HL-60 (cell line): ENCODE data around the gene MAPK12.

Experiments
- POLR2AphosphoS5 ChIP-seq: IDR thresholded peaks from 2 replicates; pipeline ENCODE4 v1.6.1; 2012; ENCODE audit warnings: low read depth
- SPI1 ChIP-seq: IDR thresholded peaks from 2 replicates; pipeline ENCODE4 v1.6.1; 2012; ENCODE audit warnings: low read depth, mild to moderate bottlenecking, borderline replicate concordance
- TF ChIP-seq, protein P1 (sequence below): IDR thresholded peaks from one replicate; pipeline ENCODE4 v1.5.1; 2011; ENCODE audit warnings: low read length, control low read depth, inconsistent platforms; ENCODE audit not compliant: insufficient read depth

DNA sequence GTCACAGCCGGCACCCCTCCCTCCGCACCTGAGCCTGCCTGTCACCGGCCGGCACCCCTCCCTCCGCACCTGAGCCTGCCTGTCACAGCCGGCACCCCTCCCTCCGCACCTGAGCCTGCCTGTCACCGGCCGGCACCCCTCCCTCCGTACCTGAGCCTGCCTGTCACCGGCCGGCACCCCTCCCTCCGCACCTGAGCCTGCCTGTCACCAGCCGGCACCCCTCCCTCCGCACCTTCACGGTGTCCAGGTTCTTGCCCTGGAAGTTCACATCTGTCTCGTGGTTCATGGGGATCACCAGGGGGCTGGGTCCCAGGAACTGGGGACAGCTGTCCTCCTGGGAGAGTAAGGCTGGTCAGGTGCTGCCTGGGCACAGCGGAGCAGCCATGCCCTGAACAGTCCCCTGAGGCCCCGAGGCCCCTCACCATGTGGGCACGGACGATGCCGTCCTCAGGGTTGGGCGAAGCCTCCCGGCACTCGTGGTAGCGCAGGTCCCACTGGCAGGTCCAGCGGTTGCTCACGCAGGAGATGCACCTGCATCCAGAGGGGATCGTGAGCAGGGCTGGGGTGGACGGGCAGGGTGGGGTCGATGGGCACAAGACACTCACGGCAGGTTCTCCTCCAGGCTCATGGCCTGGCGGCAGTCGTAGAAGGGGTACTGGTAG, 24.2 kb upstream of the MAPK12 start:
- TF ChIP-seq, protein P1, sequence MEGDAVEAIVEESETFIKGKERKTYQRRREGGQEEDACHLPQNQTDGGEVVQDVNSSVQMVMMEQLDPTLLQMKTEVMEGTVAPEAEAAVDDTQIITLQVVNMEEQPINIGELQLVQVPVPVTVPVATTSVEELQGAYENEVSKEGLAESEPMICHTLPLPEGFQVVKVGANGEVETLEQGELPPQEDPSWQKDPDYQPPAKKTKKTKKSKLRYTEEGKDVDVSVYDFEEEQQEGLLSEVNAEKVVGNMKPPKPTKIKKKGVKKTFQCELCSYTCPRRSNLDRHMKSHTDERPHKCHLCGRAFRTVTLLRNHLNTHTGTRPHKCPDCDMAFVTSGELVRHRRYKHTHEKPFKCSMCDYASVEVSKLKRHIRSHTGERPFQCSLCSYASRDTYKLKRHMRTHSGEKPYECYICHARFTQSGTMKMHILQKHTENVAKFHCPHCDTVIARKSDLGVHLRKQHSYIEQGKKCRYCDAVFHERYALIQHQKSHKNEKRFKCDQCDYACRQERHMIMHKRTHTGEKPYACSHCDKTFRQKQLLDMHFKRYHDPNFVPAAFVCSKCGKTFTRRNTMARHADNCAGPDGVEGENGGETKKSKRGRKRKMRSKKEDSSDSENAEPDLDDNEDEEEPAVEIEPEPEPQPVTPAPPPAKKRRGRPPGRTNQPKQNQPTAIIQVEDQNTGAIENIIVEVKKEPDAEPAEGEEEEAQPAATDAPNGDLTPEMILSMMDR, result no peak
- TF ChIP-seq SPI1 (no peak), POLR2AphosphoS5 (no peak)
